ENCODE data around the gene GPR142.

DNA sequence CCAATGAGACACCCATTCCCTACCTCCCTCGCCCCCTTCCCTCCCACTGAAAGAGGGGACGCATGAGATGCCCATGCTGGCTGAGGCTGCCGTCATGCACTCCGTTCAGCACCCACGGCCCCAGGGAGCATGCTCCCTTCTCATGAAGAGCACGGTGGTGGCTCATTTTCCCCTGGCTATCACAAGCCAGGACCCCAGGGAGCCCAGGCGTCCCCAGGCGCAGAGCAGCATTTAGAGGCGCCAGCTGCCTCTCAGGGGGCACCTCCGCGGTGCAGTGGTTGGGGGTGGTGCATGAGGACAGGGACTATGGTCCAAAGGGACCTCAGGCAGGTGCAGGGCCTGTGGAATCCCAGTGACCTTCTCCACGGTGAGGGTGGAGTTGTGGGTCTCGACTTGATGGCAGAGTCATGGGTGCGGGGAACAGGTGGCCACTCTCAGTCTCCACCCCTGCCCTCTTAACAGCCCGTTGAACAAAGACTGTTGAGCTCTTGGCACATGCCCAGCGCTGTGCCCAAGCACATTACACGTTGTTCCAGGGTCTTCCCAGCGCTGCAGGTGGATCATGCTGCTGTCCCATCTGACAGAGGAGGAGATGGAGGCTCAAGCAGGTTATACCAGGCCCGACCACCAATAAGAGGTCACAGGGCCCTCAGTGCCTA is 27.6 kb upstream of the GPR142 start:
- TF ChIP-seq, protein P1, sequence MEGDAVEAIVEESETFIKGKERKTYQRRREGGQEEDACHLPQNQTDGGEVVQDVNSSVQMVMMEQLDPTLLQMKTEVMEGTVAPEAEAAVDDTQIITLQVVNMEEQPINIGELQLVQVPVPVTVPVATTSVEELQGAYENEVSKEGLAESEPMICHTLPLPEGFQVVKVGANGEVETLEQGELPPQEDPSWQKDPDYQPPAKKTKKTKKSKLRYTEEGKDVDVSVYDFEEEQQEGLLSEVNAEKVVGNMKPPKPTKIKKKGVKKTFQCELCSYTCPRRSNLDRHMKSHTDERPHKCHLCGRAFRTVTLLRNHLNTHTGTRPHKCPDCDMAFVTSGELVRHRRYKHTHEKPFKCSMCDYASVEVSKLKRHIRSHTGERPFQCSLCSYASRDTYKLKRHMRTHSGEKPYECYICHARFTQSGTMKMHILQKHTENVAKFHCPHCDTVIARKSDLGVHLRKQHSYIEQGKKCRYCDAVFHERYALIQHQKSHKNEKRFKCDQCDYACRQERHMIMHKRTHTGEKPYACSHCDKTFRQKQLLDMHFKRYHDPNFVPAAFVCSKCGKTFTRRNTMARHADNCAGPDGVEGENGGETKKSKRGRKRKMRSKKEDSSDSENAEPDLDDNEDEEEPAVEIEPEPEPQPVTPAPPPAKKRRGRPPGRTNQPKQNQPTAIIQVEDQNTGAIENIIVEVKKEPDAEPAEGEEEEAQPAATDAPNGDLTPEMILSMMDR (conservative IDR thresholded peaks at IDR 0.05; ENCODE audit: low read depth, low read length): no peak
- TF ChIP-seq EZH2phosphoT487 (IDR thresholded peaks at IDR 0.05; ENCODE audit: borderline replicate concordance, low read length): no peak
- no peak for TF ChIP-seq EZH2 (IDR thresholded peaks at IDR 0.05; ENCODE audit: low read length, unreplicated experiment)

Measured in PC-3 (cell line).